ENCODE results near the gene CDKL2.
A peak's percentile ranks its signal among the peaks of the same experiment; 100 is the strongest.

CDKL2 gene

GRCh38 chr4:75630174-75630936, at the start of gene CDKL2:
CDKL2 (minus strand) TSS chr4:75630528; CDS start chr4:75625988, 4,540 bp downstream.
- H2AFZ ChIP-seq (ENCODE audit: low read length) = peak within 1 kb of the TSS; percentile 94
- no peaks in the 10 kb centered on the region for H4K20me1 ChIP-seq (ENCODE audit: insufficient read depth, low read length)
- no peaks in the 10 kb centered on the region for H3K27me3 ChIP-seq (ENCODE audit: insufficient read depth, low read length)
- H3K9ac ChIP-seq (ENCODE audit: low read length) = peak within 1 kb of the TSS; percentile 63
- peaks cover 18% of the 10 kb centered on the region for H3K4me1 ChIP-seq (ENCODE audit: insufficient read depth, low read length, severe bottlenecking)
- H3K4me2 ChIP-seq (ENCODE audit: low read length) = peak within 1 kb of the TSS; percentile 94
- TF ChIP-seq EZH2 (IDR thresholded peaks at IDR 0.05; ENCODE audit: borderline replicate concordance, low read length) (no peak), CTCF (IDR thresholded peaks at IDR 0.05; ENCODE audit: low read length) (no peak)
- no peaks in the 10 kb centered on the region for H3K9me3 ChIP-seq (ENCODE audit: low read length)
- no peaks in the 10 kb centered on the region for H3F3A ChIP-seq (ENCODE audit: insufficient read depth, low read length)
- H3K9me2 ChIP-seq (ENCODE audit: low read depth, low read length) = no peaks in the 10 kb centered on the region
- no peak within 1 kb of the TSS for H3K27ac ChIP-seq (ENCODE audit: low read depth, low read length, poor library complexity, severe bottlenecking)
- H3K36me3 ChIP-seq (ENCODE audit: insufficient read depth, low read length) = no peaks in the 10 kb centered on the region
- peak within 1 kb of the TSS; percentile 67 for H3K4me3 ChIP-seq (ENCODE audit: low read depth, low read length, poor library complexity, severe bottlenecking)
- H3K79me2 ChIP-seq (ENCODE audit: insufficient read depth, low read length) = no peaks in the 10 kb centered on the region

- H3K4me2 ChIP-seq (ENCODE audit: low read length) = no peak overlapping the region
- no peak overlapping the region for H2AFZ ChIP-seq (ENCODE audit: low read length)
- H3F3A ChIP-seq (ENCODE audit: insufficient read depth, low read length) = no peaks in the 10 kb centered on the region
- no peaks in the 10 kb centered on the region for H3K9me2 ChIP-seq (ENCODE audit: low read depth, low read length)
- H3K9ac ChIP-seq (ENCODE audit: low read length) = no peak overlapping the region
- H3K36me3 ChIP-seq (ENCODE audit: insufficient read depth, low read length) = no peaks in the 10 kb centered on the region
- no peak overlapping the region for H3K27ac ChIP-seq (ENCODE audit: low read depth, low read length, poor library complexity, severe bottlenecking)
- TF ChIP-seq EZH2 (IDR thresholded peaks at IDR 0.05; ENCODE audit: borderline replicate concordance, low read length) (no peak), CTCF (IDR thresholded peaks at IDR 0.05; ENCODE audit: low read length) (no peak)
- H3K79me2 ChIP-seq (ENCODE audit: insufficient read depth, low read length) = no peaks in the 10 kb centered on the region
- no peaks in the 10 kb centered on the region for H4K20me1 ChIP-seq (ENCODE audit: insufficient read depth, low read length)
- no peak overlapping the region for H3K4me3 ChIP-seq (ENCODE audit: low read depth, low read length, poor library complexity, severe bottlenecking)
- peaks cover 4% of the 10 kb centered on the region for H3K4me1 ChIP-seq (ENCODE audit: insufficient read depth, low read length, severe bottlenecking)
- no peaks in the 10 kb centered on the region for H3K9me3 ChIP-seq (ENCODE audit: low read length)
- H3K27me3 ChIP-seq (ENCODE audit: insufficient read depth, low read length) = no peaks in the 10 kb centered on the region
These were observed 48.6 kb upstream of the CDKL2 start for GRCh38 chr4:75678965-75679364.

- no peaks in the 10 kb centered on the region for H3K79me2 ChIP-seq (ENCODE audit: insufficient read depth, low read length)
These were observed 48.1 kb upstream of the CDKL2 start for GRCh38 chr4:75678473-75678872.

More at GRCh38 chr4:75678473-75678872, 48.1 kb upstream of the CDKL2 start:
- H3K4me1 ChIP-seq (ENCODE audit: insufficient read depth, low read length, severe bottlenecking) = peaks cover 8% of the 10 kb centered on the region
- H4K20me1 ChIP-seq (ENCODE audit: insufficient read depth, low read length) = no peaks in the 10 kb centered on the region
- H3K27ac ChIP-seq (ENCODE audit: low read depth, low read length, poor library complexity, severe bottlenecking) = no peak overlapping the region
- H3K27me3 ChIP-seq (ENCODE audit: insufficient read depth, low read length) = no peaks in the 10 kb centered on the region
- no peak for TF ChIP-seq CTCF (IDR thresholded peaks at IDR 0.05; ENCODE audit: low read length)
- TF ChIP-seq EZH2 (IDR thresholded peaks at IDR 0.05; ENCODE audit: borderline replicate concordance, low read length) = no peak
- H3K9me2 ChIP-seq (ENCODE audit: low read depth, low read length) = no peaks in the 10 kb centered on the region
- H2AFZ ChIP-seq (ENCODE audit: low read length) = no peak overlapping the region
- no peaks in the 10 kb centered on the region for H3K36me3 ChIP-seq (ENCODE audit: insufficient read depth, low read length)
- no peak overlapping the region for H3K4me2 ChIP-seq (ENCODE audit: low read length)
- H3K9me3 ChIP-seq (ENCODE audit: low read length) = no peaks in the 10 kb centered on the region
- no peak overlapping the region for H3K9ac ChIP-seq (ENCODE audit: low read length)
- H3K4me3 ChIP-seq (ENCODE audit: low read depth, low read length, poor library complexity, severe bottlenecking) = no peak overlapping the region
- no peaks in the 10 kb centered on the region for H3F3A ChIP-seq (ENCODE audit: insufficient read depth, low read length)
